Measurements from ENCODE around the gene MON1B.

The MON1B gene

DNA sequence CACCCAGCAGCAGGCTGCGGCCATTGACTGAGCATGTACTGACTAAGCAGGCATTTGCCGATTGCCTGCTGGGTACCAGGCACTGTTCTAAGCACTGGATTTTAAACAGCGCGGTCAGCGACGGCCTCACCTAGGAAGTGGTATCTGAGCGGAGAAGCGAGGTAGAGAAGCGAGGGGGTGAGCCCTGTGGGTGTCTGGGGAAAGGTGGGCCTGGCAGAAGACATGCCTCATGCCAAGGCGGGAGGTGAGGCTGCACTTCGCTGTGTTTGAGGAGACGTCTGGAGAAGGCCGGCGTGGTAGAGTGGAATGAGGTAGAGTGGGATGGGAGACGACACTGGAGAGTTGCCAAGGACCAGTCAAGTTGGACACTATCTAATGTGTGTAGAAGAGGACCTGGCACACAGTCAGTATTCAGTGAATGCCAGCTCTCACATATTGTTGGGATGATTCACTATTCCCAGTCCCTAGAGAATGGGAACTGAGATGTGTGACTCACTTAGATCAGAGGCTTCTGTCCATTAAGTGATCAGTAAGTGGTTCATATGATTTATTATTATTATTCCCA, 22.6 kb downstream of the MON1B start:
- Histone ChIP-seq H3K9me3 (ENCODE audit: control insufficient read depth in 5 of 5, low read length in 5 of 5) (no peaks in the 10 kb centered on the region), H3K27ac (ENCODE audit: low read depth, low read length) (no peak overlapping the region), H3K36me3 (ENCODE audit: control insufficient read depth in 5 of 5, insufficient read depth in 5 of 5, low read length in 5 of 5) (no peaks in the 10 kb centered on the region), H3K4me1 (ENCODE audit: control insufficient read depth in 5 of 5, insufficient read depth in 5 of 5, low read length in 5 of 5) (peaks cover 5 to 25% (median 22%) of the 10 kb centered on the region in 5 donors), H3K9ac (ENCODE audit: low read length in 5 of 5) (no peak overlapping the region), H3K4me3 (ENCODE audit: low read depth in 1 of 5, low read length in 5 of 5) (peak overlapping the region in 3 of 5 donors; percentile 33 to 70 (median 67)), H3K27me3 (ENCODE audit: control insufficient read depth in 5 of 5, insufficient read depth in 4 of 5, low read length in 5 of 5) (no peaks in the 10 kb centered on the region)

DNA sequence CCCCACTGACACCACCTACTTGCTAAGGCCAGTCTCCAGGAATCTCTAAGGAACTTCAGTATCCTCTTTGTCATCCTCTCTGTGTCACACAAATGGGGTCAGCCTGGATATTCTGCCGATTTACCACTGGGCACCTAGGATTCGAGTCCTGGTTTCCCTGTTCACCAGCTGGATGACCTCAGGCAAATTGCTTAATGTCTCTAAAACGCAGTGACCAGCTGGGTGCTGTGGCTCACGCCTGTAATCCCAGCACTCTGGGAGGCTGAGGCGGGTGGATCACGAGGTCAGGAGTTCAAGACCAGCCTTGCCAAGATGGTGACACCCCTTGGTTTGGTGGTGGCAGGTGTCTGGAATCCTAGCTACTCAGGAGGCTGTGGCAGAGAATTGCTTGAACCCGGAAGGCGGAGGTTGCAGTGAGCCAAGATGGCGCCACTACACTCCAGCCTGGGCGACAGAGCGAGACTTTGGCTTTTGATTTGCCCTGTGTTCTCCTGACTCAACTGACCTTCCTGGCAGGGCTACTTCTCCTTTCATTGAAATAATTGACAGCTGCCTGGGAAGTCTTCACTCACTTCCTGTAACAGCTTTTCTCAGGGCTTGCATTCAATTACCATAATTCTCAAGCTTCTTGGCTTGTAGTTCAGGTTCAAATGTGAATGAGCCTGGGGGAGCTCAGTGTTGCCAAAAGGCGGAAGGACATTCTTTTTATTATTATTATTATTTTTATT, 23.6 kb downstream of the MON1B start:
- H3K27ac ChIP-seq (ENCODE audit: low read depth, low read length) = no peak overlapping the region
- H3K36me3 ChIP-seq (ENCODE audit: control insufficient read depth in 5 of 5, insufficient read depth in 5 of 5, low read length in 5 of 5) = no peaks in the 10 kb centered on the region
- peaks cover 5 to 25% (median 22%) of the 10 kb centered on the region in 5 donors for H3K4me1 ChIP-seq (ENCODE audit: control insufficient read depth in 5 of 5, insufficient read depth in 5 of 5, low read length in 5 of 5)
- H3K27me3 ChIP-seq (ENCODE audit: control insufficient read depth in 5 of 5, insufficient read depth in 4 of 5, low read length in 5 of 5) = no peaks in the 10 kb centered on the region
- H3K9ac ChIP-seq (ENCODE audit: low read length in 5 of 5) = no peak overlapping the region
- H3K9me3 ChIP-seq (ENCODE audit: control insufficient read depth in 5 of 5, low read length in 5 of 5) = no peaks in the 10 kb centered on the region
- no peak overlapping the region for H3K4me3 ChIP-seq (ENCODE audit: low read depth in 1 of 5, low read length in 5 of 5)

DNA sequence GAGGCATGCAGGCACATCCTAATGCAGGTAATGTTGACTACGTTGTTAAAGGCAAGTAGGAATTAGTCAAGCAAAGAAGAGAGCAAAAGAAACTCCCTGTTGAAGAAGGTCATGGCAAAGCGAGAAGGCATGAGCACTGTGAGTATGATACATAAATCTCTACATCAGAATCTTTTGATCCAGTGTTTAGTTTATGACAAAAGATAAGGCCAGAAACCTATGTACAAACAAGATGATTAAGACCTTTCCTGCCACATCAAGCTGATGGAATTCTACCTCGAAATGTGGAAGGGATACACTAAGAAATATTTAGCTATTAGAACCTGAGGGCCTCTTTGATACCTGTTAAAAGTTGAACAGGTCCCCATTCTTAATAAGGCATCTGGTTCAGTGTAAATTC, 28.4 kb downstream of the MON1B start:
- Histone ChIP-seq H3K36me3 (ENCODE audit: control insufficient read depth in 5 of 5, insufficient read depth in 5 of 5, low read length in 5 of 5) (no peaks in the 10 kb centered on the region), H3K9ac (ENCODE audit: low read length in 5 of 5) (no peak overlapping the region), H3K27me3 (ENCODE audit: control insufficient read depth in 5 of 5, insufficient read depth in 4 of 5, low read length in 5 of 5) (no peaks in the 10 kb centered on the region), H3K9me3 (ENCODE audit: control insufficient read depth in 5 of 5, low read length in 5 of 5) (no peaks in the 10 kb centered on the region), H3K4me1 (ENCODE audit: control insufficient read depth in 5 of 5, insufficient read depth in 5 of 5, low read length in 5 of 5) (peaks cover 0 to 4% (median 3%) of the 10 kb centered on the region in 5 donors), H3K27ac (ENCODE audit: low read depth, low read length) (no peak overlapping the region), H3K4me3 (ENCODE audit: low read depth in 1 of 5, low read length in 5 of 5) (no peak overlapping the region)

DNA sequence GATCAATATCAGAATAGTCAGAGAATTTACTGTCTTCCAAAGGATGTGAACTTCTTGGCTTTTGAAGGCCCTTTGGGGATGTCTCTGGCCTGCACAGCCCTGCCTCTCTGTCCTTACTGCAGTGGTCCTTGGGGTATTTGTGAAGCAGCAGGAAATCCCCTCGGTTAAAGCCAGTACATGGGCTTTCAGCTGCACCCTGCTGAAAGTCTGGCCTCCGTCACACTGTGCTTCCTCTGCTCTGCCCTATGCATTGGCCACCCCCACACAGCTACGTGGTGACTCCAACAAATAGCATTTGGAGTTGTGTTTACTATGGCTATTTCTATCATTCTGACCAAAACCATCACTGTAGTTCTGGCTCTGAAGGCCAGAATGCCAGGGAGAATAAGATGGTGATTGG, 29.4 kb downstream of the MON1B start:
- Histone ChIP-seq H3K4me3 (ENCODE audit: low read depth in 1 of 5, low read length in 5 of 5) (no peak overlapping the region), H3K4me1 (ENCODE audit: control insufficient read depth in 5 of 5, insufficient read depth in 5 of 5, low read length in 5 of 5) (peaks cover 0 to 5% (median 3%) of the 10 kb centered on the region in 5 donors), H3K36me3 (ENCODE audit: control insufficient read depth in 5 of 5, insufficient read depth in 5 of 5, low read length in 5 of 5) (no peaks in the 10 kb centered on the region), H3K9me3 (ENCODE audit: control insufficient read depth in 5 of 5, low read length in 5 of 5) (no peaks in the 10 kb centered on the region), H3K27me3 (ENCODE audit: control insufficient read depth in 5 of 5, insufficient read depth in 4 of 5, low read length in 5 of 5) (no peaks in the 10 kb centered on the region), H3K27ac (ENCODE audit: low read depth, low read length) (no peak overlapping the region), H3K9ac (ENCODE audit: low read length in 5 of 5) (no peak overlapping the region)

DNA sequence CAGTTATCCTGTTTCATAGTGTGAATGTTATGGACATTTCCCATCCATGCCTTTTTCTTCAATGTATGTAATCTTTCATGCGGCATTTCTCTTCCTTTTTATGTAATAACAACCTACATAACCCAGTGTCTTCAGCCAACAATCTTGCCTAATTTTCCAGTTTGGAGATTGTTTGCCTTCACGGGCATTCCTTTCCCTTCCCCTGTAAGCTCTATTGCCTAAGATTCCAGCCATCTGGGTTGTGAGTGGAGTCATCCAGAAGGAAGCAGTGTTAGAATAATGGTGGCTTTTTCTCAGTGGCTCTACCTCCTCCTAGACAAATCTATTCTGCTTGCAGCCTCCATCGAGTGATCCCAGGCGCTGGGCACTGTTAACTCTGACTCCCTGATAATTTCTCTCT, 30.5 kb downstream of the MON1B start:
- peaks cover 0 to 5% (median 3%) of the 10 kb centered on the region in 5 donors for H3K4me1 ChIP-seq (ENCODE audit: control insufficient read depth in 5 of 5, insufficient read depth in 5 of 5, low read length in 5 of 5)
- no peak overlapping the region for H3K9ac ChIP-seq (ENCODE audit: low read length in 5 of 5)

DNA sequence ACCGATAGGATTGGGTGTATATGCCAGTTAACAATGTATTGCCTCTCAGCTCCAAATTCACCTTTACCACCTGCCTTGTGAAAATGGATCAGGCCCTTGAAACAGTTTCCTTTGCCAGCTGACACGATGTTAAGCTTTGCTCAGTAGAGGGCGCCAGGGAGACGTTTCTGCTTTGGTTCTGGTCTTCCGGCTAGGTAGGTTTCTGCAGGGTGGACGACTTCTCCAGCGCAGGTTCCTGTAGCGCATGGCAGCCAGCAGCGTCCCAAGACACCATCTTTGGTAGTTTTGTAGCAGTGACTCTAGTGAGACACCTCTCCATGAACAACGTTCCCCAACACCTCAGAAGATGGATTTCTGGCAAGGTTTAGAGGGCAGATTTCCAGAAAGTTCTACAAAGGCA, 32.2 kb downstream of the MON1B start:
- Histone ChIP-seq H3K9me3 (ENCODE audit: control insufficient read depth in 5 of 5, low read length in 5 of 5) (no peaks in the 10 kb centered on the region), H3K9ac (ENCODE audit: low read length in 5 of 5) (no peak overlapping the region), H3K27me3 (ENCODE audit: control insufficient read depth in 5 of 5, insufficient read depth in 4 of 5, low read length in 5 of 5) (no peaks in the 10 kb centered on the region), H3K4me3 (ENCODE audit: low read depth in 1 of 5, low read length in 5 of 5) (no peak overlapping the region), H3K36me3 (ENCODE audit: control insufficient read depth in 5 of 5, insufficient read depth in 5 of 5, low read length in 5 of 5) (no peaks in the 10 kb centered on the region), H3K27ac (ENCODE audit: low read depth, low read length) (no peak overlapping the region), H3K4me1 (ENCODE audit: control insufficient read depth in 5 of 5, insufficient read depth in 5 of 5, low read length in 5 of 5) (peaks cover 0 to 5% (median 3%) of the 10 kb centered on the region in 5 donors)

More for the DNA sequence above, 30.5 kb downstream of the MON1B start:
- no peaks in the 10 kb centered on the region for H3K36me3 ChIP-seq (ENCODE audit: control insufficient read depth in 5 of 5, insufficient read depth in 5 of 5, low read length in 5 of 5)
- H3K4me3 ChIP-seq (ENCODE audit: low read depth in 1 of 5, low read length in 5 of 5) = no peak overlapping the region
- H3K27me3 ChIP-seq (ENCODE audit: control insufficient read depth in 5 of 5, insufficient read depth in 4 of 5, low read length in 5 of 5) = no peaks in the 10 kb centered on the region
- no peak overlapping the region for H3K27ac ChIP-seq (ENCODE audit: low read depth, low read length)
- no peaks in the 10 kb centered on the region for H3K9me3 ChIP-seq (ENCODE audit: control insufficient read depth in 5 of 5, low read length in 5 of 5)

DNA sequence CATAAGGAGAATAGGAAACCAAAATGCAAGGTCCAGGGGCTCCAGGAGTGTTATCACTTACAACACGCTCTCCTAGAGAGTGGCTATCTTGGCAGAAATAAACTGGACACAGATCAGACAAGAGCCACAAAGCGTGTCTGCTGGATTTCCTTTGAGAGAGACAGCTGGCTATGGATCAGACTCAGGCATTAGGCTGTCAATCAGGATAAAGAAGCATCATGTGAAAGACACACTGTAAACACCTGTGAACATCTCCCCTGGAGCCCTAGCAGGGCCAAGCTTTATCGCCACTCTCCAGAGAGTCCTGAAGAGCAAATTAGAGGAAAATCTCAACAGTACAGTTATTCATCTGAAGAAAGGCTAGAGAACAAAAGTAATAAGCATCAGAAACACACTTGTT, 34.2 kb downstream of the MON1B start:
- no peaks in the 10 kb centered on the region for H3K36me3 ChIP-seq (ENCODE audit: control insufficient read depth in 5 of 5, insufficient read depth in 5 of 5, low read length in 5 of 5)
- H3K4me3 ChIP-seq (ENCODE audit: low read depth in 1 of 5, low read length in 5 of 5) = no peak overlapping the region
- H3K9me3 ChIP-seq (ENCODE audit: control insufficient read depth in 5 of 5, low read length in 5 of 5) = no peaks in the 10 kb centered on the region
- H3K9ac ChIP-seq (ENCODE audit: low read length in 5 of 5) = no peak overlapping the region
- peaks cover 0 to 5% (median 3%) of the 10 kb centered on the region in 5 donors for H3K4me1 ChIP-seq (ENCODE audit: control insufficient read depth in 5 of 5, insufficient read depth in 5 of 5, low read length in 5 of 5)
- no peaks in the 10 kb centered on the region for H3K27me3 ChIP-seq (ENCODE audit: control insufficient read depth in 5 of 5, insufficient read depth in 4 of 5, low read length in 5 of 5)
- H3K27ac ChIP-seq (ENCODE audit: low read depth, low read length) = no peak overlapping the region

DNA sequence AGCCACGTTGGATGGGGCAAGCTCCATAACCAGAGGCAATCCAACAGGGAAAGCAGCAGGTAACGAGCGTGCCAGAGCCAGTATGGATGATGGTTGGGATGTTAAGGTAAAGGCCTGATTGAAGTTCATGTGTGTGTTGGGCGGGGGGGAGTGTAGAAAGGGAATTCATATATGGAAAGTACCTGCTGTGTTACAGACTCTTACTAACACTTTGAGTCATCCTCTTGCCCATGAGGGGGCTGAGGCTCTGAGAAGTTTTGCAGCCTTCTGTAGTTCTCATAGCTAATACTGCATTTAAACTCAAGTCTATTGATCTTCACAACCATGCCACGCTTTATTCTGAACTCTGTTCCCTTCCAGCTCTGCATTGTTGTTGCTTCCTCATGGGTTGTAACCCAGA, 36.8 kb downstream of the MON1B start:
- Histone ChIP-seq H3K36me3 (ENCODE audit: control insufficient read depth in 5 of 5, insufficient read depth in 5 of 5, low read length in 5 of 5) (no peaks in the 10 kb centered on the region), H3K9ac (ENCODE audit: low read length in 5 of 5) (no peak overlapping the region), H3K27me3 (ENCODE audit: control insufficient read depth in 5 of 5, insufficient read depth in 4 of 5, low read length in 5 of 5) (no peaks in the 10 kb centered on the region), H3K9me3 (ENCODE audit: control insufficient read depth in 5 of 5, low read length in 5 of 5) (no peaks in the 10 kb centered on the region), H3K4me3 (ENCODE audit: low read depth in 1 of 5, low read length in 5 of 5) (no peak overlapping the region), H3K27ac (ENCODE audit: low read depth, low read length) (no peak overlapping the region), H3K4me1 (ENCODE audit: control insufficient read depth in 5 of 5, insufficient read depth in 5 of 5, low read length in 5 of 5) (peaks cover 0 to 5% (median 3%) of the 10 kb centered on the region in 5 donors)

DNA sequence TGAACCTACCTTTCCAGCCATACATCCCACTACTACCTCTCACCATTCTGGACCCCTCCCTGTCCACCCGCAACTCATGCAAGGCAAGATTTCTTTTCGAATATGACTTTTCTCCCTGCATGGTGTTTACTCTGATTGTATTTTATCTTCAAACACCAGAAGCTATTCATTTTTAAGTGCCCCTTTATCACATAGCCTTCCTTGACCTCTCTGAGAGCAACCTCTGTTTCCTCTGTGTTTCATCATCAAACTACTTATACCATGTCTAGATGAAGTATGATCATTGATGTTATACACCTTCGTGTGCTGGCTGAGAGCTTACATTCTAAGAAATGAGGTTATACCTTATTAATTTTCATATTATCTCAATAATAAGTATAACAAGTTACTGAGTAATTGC, 40.1 kb downstream of the MON1B start:
- H3K36me3 ChIP-seq (ENCODE audit: control insufficient read depth in 5 of 5, insufficient read depth in 5 of 5, low read length in 5 of 5) = no peaks in the 10 kb centered on the region
- no peaks in the 10 kb centered on the region for H3K9me3 ChIP-seq (ENCODE audit: control insufficient read depth in 5 of 5, low read length in 5 of 5)
- peaks cover 0 to 6% (median 0%) of the 10 kb centered on the region in 5 donors for H3K27me3 ChIP-seq (ENCODE audit: control insufficient read depth in 5 of 5, insufficient read depth in 4 of 5, low read length in 5 of 5)
- H3K9ac ChIP-seq (ENCODE audit: low read length in 5 of 5) = no peak overlapping the region
- no peak overlapping the region for H3K27ac ChIP-seq (ENCODE audit: low read depth, low read length)
- peaks cover 0 to 3% (median 0%) of the 10 kb centered on the region in 5 donors for H3K4me1 ChIP-seq (ENCODE audit: control insufficient read depth in 5 of 5, insufficient read depth in 5 of 5, low read length in 5 of 5)
- H3K4me3 ChIP-seq (ENCODE audit: low read depth in 1 of 5, low read length in 5 of 5) = no peak overlapping the region

DNA sequence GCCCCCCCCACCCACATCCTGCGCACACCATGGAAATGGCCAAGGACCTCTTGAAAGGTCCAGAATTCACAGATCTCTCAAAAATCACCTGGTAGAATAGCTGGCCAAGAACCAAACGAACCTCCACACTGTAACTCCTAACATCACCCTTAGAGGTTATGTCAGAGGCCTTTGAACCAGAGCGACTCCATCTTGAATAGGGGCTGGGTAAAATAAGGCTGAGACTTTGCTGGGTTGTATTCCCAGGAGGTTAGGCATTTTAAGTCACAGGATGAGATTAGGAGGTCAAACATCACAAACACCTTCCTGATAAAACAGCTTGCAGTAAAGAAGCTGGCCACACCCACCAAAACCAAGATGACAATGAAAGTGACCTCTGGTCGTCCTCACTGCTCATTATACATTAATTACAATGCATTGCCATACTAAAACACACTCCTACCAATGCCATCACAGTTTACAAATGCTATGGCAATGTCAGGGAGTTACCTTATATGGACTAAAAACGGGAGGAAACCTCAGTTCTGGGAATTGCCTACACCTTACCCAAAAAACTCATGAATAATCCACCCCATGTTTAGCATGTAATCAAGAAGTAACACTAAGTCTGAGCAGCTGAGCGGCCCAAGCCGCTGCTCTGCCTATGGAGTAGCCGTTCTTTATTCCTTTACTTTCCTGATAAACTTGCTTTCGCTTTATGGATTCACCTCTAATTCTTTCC, 43.0 kb downstream of the MON1B start:
- Histone ChIP-seq H3K4me1 (ENCODE audit: control insufficient read depth in 5 of 5, insufficient read depth in 5 of 5, low read length in 5 of 5) (peaks cover 4 to 8% (median 5%) of the 10 kb centered on the region in 5 donors), H3K9me3 (ENCODE audit: control insufficient read depth in 5 of 5, low read length in 5 of 5) (no peaks in the 10 kb centered on the region), H3K4me3 (ENCODE audit: low read depth in 1 of 5, low read length in 5 of 5) (no peak overlapping the region), H3K27me3 (ENCODE audit: control insufficient read depth in 5 of 5, insufficient read depth in 4 of 5, low read length in 5 of 5) (peaks cover 0 to 6% (median 0%) of the 10 kb centered on the region in 5 donors), H3K36me3 (ENCODE audit: control insufficient read depth in 5 of 5, insufficient read depth in 5 of 5, low read length in 5 of 5) (no peaks in the 10 kb centered on the region), H3K9ac (ENCODE audit: low read length in 5 of 5) (no peak overlapping the region), H3K27ac (ENCODE audit: low read depth, low read length) (no peak overlapping the region)

Measured in subcutaneous abdominal adipose tissue (tissue), 5 donors.